ENCODE data around the gene ATP6V0B. TPM values are rescaled to one million over a fixed set of nuclear protein-coding genes. Genes with fewer than 3 reads are reported as not detected.

The ATP6V0B gene
- total and polyA plus RNA-seq, 2 donors (not counting 1 experiment from before 2014, with no cell fraction given), result 91.0 to 198 TPM

DNA sequence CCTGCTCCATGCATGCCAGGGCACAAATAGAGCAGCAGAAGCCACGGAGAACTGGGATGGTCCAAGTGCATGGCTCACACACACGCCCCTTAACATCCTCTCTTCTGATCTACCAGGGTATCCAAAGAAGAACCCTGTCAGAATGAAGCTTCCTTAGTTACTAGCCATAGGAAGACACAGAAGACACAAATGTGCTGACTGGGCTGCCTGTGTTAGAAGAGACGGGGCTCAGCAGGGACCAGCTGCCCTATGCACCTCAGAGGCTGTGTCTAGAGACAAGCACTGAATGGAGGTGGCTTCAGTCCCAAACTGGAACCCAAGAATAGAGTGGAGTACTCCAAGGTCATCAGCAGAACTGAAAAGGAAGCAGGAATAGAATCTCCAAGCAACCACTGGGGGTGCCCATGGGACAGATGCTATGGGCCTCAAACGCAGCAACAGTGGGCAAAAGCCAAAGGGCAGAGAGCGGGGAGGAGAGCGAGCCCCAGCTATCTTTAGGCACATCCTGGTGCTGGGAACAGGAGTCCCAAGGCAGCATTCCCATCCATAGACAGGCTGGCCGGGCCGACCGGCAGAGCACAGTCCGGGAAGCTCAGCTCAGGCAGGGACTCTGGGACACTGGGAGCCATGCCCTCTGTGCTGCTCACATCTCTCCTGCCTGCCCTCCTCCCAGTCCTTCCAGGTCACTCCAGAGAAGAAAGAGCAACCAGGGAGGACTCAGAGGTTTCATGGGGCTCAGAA lies 47.0 kb downstream of the ATP6V0B start:
- intact Hi-C loops (cut with micrococcal nuclease), result no loop called here
- H3K4me2 ChIP-seq (replicated peaks; ENCODE audit: low read depth, low read length, poor library complexity, severe bottlenecking), result no peak overlapping the region
- no peaks in the 10 kb centered on the region for H3K27me3 ChIP-seq (replicated peaks in 1 of 4; ENCODE audit: control extremely low read depth in 1 of 4, control insufficient read depth in 3 of 4, insufficient read depth in 4 of 4, low read length in 3 of 4)
- ChIA-PET CTCF (interaction anchor here (1.5 to 17.1 kb wide), 2 partner anchors 15 to 16 kb away, joined by 4 to 227 read pairs; no protein-coding TSS in a partner anchor), POLR2A (interaction anchor here (0.6 kb wide), 1 partner anchor 191 kb away, joined by 3 read pairs; no protein-coding TSS in a partner anchor)
- H3K36me3 ChIP-seq (replicated peaks in 1 of 2; ENCODE audit: control extremely low read depth in 1 of 2, control insufficient read depth in 1 of 2, extremely low read depth in 1 of 2, insufficient read depth in 2 of 2, low read length in 1 of 2), result no peaks in the 10 kb centered on the region
- H3K4me1 ChIP-seq (ENCODE audit: control insufficient read depth in 2 of 2, insufficient read depth in 2 of 2, low read length in 2 of 2), result peaks cover 4 to 20% of the 10 kb centered on the region in 2 donors
- ATAC-seq (ENCODE audit: low read depth) (no peak), DNase-seq (no peak)
- no peak for TF ChIP-seq EZH2 (IDR thresholded peaks at IDR 0.05; ENCODE audit: borderline replicate concordance, insufficient read depth, low read depth, low read length, poor library complexity, severe bottlenecking)
- TF ChIP-seq, protein P1, sequence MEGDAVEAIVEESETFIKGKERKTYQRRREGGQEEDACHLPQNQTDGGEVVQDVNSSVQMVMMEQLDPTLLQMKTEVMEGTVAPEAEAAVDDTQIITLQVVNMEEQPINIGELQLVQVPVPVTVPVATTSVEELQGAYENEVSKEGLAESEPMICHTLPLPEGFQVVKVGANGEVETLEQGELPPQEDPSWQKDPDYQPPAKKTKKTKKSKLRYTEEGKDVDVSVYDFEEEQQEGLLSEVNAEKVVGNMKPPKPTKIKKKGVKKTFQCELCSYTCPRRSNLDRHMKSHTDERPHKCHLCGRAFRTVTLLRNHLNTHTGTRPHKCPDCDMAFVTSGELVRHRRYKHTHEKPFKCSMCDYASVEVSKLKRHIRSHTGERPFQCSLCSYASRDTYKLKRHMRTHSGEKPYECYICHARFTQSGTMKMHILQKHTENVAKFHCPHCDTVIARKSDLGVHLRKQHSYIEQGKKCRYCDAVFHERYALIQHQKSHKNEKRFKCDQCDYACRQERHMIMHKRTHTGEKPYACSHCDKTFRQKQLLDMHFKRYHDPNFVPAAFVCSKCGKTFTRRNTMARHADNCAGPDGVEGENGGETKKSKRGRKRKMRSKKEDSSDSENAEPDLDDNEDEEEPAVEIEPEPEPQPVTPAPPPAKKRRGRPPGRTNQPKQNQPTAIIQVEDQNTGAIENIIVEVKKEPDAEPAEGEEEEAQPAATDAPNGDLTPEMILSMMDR (IDR thresholded peaks at IDR 0.05), result no peak
- Mint-ChIP-seq H3K9me3 (ENCODE audit: insufficient read depth) (no peaks in the 10 kb centered on the region), H3K4me3 (no peak overlapping the region), H3K27ac (no peak overlapping the region), H3K27me3 (no peaks in the 10 kb centered on the region), H3K4me1 (peaks cover 15% of the 10 kb centered on the region)
- H4K20me1 ChIP-seq (ENCODE audit: control insufficient read depth, insufficient read depth, low read length, poor library complexity, severe bottlenecking), result no peaks in the 10 kb centered on the region
- no peak overlapping the region for H2AFZ ChIP-seq (ENCODE audit: insufficient read depth, low read depth, low read length, poor library complexity, severe bottlenecking)
- H3K27ac ChIP-seq (ENCODE audit: low read length in 2 of 2), result no peak overlapping the region
- 92% methylated on average over 10 of the region's 10 CpGs for WGBS (ENCODE audit: insufficient coverage)
- H3K79me2 ChIP-seq (ENCODE audit: control insufficient read depth, insufficient read depth, low read length), result no peaks in the 10 kb centered on the region
- no peaks in the 10 kb centered on the region for H3K9me3 ChIP-seq (ENCODE audit: control extremely low read depth in 1 of 3, control insufficient read depth in 2 of 3, insufficient read depth in 1 of 3, low read length in 2 of 3)
- H3K9ac ChIP-seq (ENCODE audit: low read length), result no peak overlapping the region
- H3K4me3 ChIP-seq (ENCODE audit: control extremely low read depth in 1 of 5, extremely low read depth in 1 of 5, insufficient read depth in 1 of 5, low read depth in 2 of 5, low read length in 4 of 5), result no peak overlapping the region

Measured in B cell (primary cell).